SU-DHL-6 (cell line): ENCODE results near the gene FAM83G.

Experiments
- CTCF ChIP-seq: fragments of 200-600 bp; sonication (generic); IDR thresholded peaks from one replicate; pipeline ENCODE4 v1.5.1; 2017; ENCODE audit warnings: antibody characterized with exemption, mild to moderate bottlenecking, low read length, moderate library complexity; ENCODE audit not compliant: insufficient read depth, poor library complexity, severe bottlenecking
- EZH2phosphoT487 ChIP-seq: fragments of 200-600 bp; sonication (generic), shearing (Covaris generic); conservative IDR thresholded peaks from 2 replicates; pipeline ENCODE4 v1.6.1; 2018; ENCODE audit warnings: mild to moderate bottlenecking, antibody characterized with exemption, low read length, moderate library complexity, mixed read lengths

GRCh38 chr17:18954321-18954720 lies 50.2 kb downstream of the FAM83G start:
- no peak for TF ChIP-seq CTCF
- no peak for TF ChIP-seq EZH2phosphoT487
